ENCODE data around the gene EPHB2.
A peak's percentile ranks its signal among the peaks of the same experiment; 100 is the strongest.

EPHB2 gene

DNA sequence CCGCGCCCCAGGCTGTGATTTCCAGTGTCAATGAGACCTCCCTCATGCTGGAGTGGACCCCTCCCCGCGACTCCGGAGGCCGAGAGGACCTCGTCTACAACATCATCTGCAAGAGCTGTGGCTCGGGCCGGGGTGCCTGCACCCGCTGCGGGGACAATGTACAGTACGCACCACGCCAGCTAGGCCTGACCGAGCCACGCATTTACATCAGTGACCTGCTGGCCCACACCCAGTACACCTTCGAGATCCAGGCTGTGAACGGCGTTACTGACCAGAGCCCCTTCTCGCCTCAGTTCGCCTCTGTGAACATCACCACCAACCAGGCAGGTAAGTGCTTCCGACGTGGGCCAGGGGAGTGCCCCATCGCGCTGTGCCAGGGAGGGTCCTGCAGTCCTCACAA lies 154.2 kb downstream of the EPHB2 start:
- DNase-seq = no peak

DNA sequence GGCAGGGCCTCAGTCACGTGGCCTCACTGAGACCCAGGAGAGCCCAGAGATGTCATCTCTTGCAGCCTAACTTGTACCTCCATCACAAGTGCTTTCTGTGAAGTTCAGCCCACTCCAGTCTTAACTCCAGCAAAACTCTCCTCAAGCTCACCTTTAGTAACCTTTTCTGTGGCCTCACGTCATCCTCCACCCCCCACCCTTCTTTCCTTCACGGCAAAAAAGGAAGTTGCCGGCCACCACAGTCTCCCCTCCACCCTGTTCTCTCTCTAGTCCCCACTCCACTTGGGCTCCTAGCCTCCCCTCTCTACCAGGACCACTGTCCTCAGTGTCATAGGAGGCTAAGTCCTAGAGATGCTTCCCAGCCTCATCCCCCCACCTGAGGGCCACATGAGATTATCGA lies 155.1 kb downstream of the EPHB2 start:
- DNase-seq = no peak

DNA sequence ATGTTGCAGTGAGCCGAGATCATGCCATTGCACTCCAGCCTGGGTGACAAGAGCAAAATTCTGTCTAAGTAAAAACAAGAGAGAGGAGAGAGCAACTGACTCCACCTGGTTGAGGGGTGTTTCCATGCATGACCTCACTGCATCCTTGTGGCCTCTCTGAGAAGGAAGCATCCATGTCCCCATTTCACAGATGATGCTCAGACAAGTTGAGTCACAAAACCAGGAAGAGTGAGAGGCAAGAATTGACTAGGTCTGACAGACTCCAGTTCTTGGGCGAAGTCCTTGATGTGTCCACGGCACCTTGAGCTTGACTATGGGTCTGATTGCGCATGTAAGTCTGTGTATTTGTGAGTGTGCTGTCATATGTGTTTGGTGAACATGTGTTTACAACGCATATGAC lies 156.2 kb downstream of the EPHB2 start:
- no peak for DNase-seq

DNA sequence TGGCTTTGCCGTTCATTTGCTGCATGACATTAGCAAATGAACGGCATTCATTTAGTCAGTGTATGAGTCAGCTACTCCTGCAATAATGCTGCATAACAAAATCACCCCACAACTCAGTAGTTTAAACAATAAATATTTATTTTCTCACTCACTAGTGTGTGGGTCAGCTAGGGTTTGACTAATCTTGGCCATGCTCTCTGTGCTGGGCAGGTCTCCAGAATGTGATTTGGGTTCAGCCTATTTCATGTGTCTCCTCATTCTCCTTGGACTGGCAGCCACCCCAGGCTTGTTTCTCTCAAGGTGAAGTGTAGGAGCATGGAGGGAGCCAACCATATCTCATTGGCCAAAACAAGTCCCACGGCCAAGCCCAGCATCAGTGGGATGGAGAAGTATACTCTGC lies 157.7 kb downstream of the EPHB2 start:
- no peak for DNase-seq

DNA sequence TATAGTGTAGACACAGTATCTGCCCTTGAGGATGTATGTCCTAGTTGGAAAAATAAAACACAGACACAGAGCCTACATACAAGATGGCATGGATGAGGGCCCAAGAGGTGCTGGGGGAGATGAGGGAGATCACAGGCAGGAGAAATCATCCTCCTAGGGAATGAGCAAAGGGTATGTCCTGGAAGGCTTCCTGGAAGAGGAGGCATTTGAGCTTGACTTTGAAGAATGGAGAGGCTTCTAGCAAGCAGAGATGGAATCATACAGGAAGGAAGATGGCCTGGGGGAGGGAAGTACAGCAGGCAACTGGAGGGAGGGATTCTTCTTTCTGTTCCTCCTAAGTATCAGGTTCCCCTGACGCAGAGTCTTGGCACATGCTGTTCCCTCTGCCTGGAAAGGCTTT lies 158.7 kb downstream of the EPHB2 start:
- no peak for DNase-seq

DNA sequence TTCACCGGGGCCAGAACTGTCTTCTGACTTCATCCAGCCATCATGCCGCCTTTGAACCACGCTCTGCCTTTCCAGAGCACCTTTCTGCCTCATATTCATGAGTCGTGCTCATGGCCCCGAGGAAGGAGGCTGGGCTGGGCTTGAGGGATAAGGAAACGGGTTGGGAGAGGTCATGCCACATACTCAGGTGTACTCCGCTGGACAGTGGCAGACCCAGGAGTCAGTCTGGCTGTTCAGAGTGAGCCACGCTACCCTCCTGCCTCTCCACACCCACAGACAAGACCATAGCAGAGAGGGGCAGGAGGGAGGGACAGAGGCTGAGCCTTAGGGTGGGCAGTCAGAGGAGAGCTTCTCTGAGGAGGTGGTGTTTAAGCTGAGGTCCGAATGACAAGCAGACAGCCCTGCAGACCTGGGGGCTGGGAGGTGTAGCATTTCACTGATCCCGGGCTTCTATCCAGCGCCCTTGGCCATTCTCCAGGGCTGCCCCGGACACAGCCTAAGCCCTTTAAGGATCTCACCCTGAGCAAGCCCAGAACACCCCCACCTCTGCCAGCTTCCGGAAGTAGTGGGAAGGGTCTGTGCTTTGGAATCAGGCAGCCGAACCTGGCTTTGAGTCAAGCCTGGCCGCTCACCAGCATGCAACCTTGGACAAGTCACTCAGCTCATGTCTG lies 159.7 kb downstream of the EPHB2 start:
- DNase-seq = no peak

DNA sequence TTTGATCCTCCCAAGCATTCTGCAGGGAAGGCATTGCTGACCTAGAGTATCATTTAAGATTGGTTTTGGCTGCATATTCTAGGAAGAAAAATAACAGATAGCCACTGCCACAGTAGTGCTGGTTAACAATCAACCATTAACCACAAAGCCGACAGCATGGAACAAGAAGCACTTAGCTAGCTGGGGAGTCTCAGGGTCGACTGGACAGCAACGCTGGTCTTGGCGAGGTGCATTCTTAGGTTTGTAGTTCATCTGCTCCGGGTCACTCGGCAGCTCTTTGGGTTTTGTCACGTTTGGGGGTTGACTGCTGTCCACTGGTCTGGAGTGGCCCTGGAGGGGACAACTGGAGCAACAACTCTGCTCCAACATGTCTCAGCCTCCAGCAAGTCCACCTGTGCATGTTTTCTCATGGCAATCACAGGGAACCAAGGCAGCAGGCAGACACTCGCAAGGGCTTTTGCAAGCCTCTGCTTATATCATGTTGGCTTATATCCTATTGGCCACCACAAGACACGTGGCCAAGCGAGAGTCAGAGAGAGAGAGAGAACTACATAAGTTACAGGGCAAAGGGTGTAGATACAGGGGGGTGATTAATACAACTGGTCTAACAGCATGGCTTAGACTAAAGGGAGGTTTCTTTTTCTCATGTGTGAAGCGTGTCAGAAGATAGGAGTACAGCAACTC lies 162.5 kb downstream of the EPHB2 start:
- DNase-seq = no peak

DNA sequence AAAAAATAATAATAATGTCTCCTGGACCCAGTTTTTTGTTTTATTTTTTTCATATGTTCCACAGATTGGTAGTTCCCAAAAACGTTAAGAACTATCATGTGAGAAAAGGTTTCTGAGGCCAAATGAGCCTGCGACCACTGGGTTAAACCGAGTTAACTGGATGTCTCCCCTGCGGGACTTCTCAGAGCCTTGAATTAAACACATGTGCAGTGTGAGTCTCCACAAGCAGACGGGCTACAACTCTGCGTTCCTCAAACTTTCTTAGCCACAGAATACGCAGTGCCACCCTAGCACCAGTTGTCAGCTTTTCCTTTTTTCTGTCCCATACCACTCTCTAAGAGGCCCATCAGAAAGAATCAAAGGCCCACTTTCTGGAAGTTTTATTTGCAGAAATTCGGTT lies 164.1 kb downstream of the EPHB2 start:
- DNase-seq = no peak

DNA sequence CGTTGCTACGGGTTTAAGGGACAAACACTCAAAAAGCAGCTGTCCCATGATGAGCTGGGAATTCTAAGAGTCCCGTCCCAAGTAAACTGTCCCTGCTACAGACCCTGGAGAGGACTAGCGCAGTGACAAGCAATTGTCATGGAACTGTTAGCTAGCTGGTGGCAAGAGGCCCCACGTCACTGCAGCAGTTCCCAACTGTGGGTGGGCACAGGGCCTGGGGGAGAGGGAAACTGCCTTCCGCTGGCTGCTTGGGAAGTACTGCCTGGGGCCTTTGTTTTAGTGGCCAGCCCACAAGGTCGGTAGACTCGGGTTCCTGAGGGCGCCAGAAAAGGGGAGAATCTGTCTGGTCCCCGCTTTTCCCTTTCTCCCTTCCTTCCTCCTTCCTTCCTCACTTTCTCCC lies 164.6 kb downstream of the EPHB2 start:
- no peak for DNase-seq

DNA sequence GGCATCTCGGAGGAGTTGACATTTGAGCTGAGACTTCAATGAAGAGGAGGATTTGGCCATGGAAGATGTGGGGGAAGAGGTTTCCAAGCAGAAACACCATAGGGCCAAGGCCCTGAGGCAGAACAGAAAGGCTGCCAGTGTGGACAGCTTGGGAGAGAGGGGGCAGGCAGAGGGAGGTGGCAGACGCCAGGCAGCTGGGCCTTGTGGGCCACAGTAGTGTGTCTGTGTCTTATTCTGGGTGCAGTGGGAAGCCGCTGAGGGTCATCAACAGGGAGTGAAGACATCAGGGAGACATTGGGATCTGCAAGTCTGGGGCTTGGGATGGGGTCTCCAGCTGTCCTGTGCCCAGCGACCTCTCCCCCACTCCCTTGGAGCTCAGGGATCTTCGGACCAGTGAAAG lies 165.2 kb downstream of the EPHB2 start:
- DNase-seq = no peak

DNA sequence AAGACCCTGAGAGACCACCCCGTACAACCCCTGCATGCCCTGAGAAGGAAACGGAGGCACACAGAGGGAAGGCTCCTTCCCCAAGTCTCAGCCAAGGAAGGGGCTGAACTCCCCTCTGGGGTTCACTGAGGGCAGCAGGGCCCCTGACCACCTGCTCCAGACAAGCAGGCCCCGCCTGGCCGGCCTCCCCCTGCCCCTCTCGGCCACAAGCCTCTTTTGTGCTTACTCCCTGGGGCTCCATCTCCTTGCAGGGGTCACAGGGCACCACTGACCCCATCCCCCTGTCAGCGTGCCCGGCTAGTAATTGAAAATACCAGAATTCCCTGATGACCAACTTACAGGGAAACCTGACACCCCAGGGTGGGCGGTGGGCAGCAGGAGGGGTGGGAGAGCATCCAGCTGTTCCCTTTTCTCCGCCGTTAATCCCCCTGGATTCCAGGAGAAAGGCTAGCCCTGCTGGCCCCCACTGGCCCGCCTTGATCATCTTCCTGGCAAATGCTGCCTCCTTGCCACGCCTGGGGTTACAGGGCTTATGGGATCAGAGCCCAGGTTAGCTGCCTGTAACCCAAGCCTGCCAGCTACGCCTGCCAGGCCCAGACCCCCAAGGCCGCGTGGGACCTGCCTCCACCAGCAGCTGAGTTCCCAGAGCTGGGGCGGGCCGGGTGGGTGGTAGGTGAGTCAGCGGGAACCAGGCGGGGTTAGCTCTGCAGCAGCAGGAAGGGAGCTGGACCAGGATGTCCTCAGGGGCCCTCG lies 165.9 kb downstream of the EPHB2 start:
- DNase-seq = no peak

DNA sequence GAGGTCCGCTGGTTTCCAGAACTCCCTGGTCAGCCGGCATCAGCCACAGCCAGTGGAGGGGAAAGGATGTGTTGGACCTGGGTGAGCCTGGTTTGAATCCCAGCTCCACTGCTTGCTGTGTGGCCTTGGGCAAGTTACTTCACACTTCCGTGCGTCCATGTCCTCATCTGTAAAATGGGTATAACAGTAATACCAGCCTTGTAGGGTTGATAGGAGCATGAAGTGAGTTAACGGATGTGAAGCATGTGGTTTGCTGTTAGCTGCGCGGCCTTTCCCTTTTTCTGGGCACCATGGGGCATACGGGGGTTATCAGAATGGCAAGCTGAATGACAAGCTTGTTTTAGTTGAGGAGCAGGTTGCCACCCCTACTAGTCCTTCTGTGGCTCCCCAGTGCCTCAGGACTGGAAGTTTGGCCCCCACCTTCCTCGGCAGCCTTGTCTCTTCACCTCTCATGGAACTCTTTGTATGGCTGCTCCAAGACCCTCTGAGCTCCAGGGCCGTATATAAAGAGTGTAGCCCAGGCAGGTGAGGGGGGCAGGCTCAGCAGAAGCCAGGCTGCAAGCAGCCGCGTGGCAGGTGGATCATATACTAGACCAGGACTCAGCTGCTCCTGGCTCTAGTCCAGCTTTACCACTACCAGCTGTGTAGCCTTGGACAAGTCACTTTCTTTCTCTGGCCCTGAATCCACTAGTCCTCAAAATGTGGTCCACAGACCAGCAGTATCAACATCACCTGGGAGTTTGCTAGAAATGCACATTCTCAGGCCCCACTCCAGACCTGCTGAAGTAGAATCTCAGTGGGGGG lies 166.7 kb downstream of the EPHB2 start:
- DNase-seq = no peak

DNA sequence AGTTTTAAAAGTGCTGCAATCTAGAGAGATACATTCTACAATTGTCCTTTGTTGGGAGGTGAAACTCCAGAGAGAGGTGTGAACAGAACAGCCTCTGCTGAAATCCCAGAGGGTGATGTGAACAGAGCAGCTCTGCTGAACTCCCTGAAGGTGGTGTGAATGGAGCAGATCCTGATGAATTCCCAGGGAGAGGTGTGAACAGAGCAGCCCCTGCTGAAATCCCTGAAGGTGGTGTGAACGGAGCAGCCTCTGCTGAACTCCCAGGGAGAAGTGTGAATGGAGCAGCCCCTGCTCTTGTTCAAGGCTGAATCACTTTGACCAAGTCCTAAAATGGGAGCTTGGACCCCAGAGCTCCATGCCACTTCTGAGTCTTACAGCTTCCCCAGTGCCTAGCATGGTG lies 167.3 kb downstream of the EPHB2 start:
- no peak for DNase-seq

DNA sequence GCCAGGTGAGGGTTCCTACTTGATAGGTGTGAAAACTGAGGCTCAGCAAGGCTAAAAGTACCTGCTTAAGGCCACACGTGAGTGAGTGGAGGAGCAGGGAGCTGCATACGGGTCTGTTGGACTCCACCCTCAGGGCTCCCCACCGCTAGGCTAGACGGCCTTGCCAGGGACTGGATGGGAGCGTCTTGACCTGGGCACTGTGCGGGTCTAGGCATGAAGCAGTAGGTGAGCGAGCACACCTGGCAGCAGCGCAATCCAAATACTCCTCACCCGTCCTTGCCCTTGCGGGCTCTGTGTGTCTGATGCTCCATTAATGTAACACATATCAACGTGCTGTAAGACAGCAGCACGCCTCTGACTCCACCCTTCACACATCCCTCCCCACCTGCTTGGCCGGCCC lies 168.0 kb downstream of the EPHB2 start:
- no peak for DNase-seq

DNA sequence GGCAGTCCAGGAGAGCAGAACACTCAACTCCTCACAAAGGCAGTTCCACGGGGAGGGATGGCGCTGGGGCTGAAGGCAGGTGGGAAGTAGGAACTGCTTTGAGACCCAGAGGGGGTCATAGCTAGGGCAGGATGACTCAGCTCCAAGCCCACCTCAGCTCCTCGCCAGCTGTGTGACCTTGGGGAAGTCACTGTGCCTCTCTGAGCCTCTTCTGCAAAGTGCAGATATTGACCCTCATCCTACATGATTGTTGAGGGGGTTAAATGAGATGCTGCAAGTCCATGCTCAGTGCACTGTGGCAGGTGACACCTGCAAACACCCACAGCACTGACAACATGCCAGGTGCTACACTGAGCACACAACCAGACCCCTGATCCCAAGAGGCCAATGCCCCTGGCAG lies 168.8 kb downstream of the EPHB2 start:
- no peak for DNase-seq

DNA sequence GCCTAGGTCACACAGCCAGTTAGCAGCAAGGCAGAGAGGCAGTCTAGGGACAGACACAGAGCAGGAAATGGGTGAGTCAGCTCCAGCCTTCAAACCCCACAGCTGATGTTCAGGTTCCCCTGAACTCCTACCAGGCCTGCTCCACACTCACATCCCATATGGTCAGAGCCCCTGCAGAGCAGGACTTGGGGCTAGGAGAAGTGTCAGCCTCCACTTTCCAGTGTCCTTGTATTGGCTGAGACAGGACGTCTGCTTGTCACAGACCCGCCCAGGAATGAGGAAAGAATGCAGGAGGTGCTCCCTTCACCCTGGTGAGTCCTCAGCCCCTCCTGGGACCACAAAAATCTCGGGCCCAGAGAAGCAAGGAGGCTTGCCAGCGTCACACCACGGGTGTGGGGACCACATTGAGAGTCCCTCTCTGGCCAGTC lies 169.5 kb downstream of the EPHB2 start:
- DNase-seq = peak; percentile 15

DNA sequence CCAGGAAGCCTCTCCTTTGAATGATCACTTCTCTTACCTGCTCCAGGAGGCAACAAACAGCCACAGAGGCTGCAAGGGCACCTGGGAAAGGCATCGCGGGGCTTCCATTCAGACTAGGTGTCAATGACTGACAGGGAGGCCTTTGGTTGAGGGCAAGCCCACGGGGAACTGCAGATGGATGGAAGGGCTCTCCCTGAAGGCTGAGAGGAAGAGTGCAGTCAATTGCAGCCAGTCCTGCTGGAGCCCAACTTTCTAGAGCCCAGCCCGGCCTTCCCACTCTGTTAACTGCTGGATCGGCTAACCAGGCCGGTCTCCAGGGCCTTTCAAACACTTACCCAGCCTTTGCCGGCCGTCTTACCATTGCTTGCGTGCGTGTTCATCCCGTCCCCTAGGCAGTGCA lies 172.8 kb downstream of the EPHB2 start:
- DNase-seq = no peak

DNA sequence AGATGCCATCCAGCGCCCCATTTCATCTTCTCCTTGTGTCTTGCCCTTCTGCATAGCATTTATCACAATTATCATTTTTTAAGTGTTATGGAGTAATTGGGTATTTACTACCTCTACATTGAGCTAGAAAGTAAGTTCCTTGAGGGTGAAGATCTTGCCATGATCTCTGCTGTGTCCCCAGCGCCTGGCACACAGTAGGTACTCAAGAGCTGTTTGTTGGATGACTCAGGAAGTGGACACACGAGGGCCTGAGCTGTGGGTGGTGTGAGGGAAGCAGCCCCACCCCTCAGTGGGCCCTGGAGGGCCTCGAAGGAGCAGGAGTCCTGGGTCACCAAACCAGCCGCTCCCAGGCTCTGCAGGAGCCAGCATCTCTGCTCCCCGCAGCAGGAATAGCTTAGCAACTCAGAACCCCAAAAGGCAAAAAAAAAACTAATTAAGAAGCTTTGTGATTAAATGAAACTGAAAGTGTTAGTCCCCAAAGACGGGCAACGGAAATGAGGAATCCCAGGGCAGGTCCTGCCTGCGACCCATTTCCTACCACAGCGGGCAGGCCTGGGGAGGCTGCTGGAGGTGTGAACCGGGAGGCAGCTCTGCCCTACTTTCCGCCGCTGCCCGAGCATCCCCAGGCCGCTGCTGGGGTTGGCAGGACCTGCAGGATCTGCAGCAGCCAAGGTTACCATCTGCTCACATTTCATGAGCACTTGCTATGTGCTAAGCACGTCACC lies 174.3 kb downstream of the EPHB2 start:
- DNase-seq = peak; percentile 8

DNA sequence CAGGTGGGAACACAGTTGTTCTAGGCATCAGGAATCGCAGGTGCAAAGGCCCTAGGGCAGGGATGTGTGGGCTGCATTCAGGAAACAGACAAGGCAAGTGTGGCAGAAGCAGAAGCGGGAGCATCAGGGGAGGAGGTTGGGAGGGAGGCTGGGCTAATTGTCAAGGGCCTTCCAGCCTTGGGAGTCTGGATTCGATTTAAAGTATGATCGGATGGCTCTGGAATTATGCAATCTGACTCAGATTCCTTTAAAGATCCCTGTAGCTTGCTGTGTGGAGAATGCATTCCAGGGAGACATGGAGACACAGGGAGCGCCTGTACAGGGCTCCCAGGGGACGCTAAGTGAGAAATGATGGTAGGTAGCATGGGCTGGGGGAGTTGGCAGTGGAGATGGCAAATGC lies 175.6 kb downstream of the EPHB2 start:
- DNase-seq = no peak

DNA sequence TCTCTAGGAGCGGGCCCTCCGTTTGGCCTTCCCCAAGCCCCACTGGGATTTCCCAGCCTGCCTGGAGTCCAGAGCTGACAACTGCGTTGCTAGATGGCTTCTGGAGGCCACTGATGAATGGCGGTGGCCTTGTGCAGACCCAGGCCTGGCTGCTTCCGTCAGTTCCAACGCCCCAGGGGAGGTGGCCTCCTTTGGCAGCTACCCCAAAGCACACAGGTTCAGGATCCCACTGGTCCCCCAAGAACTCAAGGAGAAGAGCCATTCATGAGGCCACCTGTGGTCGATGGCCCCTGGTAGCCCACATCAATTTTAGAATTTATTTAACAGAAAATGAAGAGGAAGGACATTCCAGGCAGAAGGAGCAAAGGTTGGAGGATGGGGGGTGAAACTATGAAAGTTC lies 176.9 kb downstream of the EPHB2 start:
- DNase-seq = no peak

DNA sequence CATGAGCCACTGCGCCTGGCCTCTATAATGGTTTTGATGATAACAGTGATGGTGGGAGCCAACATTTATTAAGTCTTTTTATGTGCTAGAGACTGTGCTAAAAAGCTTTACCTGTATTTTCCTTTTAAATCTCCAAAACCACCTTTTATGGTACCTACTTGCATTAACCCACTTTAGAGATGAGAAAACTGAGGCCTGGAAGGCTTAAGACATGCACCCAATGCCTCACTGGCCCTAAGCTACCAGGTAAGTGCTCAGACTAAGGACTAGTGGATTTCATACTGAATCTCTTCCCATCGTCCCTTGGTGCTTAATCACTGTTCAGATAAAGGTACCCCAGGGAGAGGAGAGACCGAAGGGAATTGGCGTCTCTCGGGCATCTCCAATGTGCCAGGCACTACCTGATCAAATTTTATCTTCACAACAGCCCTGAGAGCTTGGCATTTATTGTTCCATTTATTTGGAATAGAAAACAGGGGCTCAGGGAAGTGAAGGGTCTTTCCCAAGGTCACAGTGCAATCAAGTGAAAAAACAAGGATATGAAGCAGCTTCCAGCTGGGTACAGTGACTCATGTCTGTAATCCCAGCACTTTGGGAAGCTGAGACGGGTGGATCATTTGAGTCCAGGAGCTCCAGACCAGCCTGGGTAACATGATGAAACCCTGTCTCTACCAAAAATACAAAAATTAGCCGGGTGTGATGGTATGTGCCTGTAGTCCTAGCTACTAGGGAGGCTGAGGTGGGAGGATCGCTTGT lies 177.9 kb downstream of the EPHB2 start:
- DNase-seq = no peak

All from hematopoietic multipotent progenitor cell treated with erythropoietin and hydrocortisone succinate and interleukin-3 and kit ligand, for 4 days (in vitro differentiated cells).